A673 (cell line): ENCODE data around the gene CYTH4. TPM values are rescaled to one million over a fixed set of nuclear protein-coding genes. Genes with fewer than 3 reads are reported as not detected.

ENCODE experiments used
- BruUV-seq: library from RNA; stranded (reverse); fragments of 400-500 nt; replicated peaks from 2 replicates; lab custom pipeline; 2021; lab: Mats Ljungman, UMichigan
- CTCF ChIA-PET: fragments of 300-600 bp; sonication (Branson Sonifier 250); formaldehyde crosslinking; loops from one replicate; lab custom pipeline; 2022; ENCODE audit warnings: antibody characterized with exemption; lab: Charles Lee
- POLR2A ChIA-PET: fragments of 300-600 bp; sonication (Branson Sonifier 250); formaldehyde crosslinking; loops from one replicate; lab custom pipeline; 2022; ENCODE audit warnings: antibody characterized with exemption; ENCODE audit not compliant: low non-redundant PET; lab: Charles Lee
- DNase-seq: peaks from one replicate; pipeline ENCODE4 v3.0.0-alpha.2; 2015; ENCODE audit warnings: low spot score
- H3K27ac ChIP-seq: fragments of 200-600 bp; sonication (generic); 2 replicates; pipeline ENCODE4 v1.5.1; 2016; ENCODE audit warnings: mixed run types, low read depth, mild to moderate bottlenecking, mixed read lengths, antibody characterized with exemption, low read length; ENCODE audit not compliant: poor library complexity, severe bottlenecking
- H3K27me3 ChIP-seq: fragments of 200-600 bp; sonication (generic); replicated peaks from 2 replicates; pipeline ENCODE4 v1.6.1; 2017; ENCODE audit warnings: mixed run types, low read depth, mild to moderate bottlenecking, mixed read lengths, antibody characterized with exemption, low read length; ENCODE audit not compliant: insufficient read depth, poor library complexity
- H3K36me3 ChIP-seq: fragments of 200-600 bp; sonication (generic); 2 replicates; pipeline ENCODE4 v1.6.1; 2016; ENCODE audit warnings: mixed run types, mild to moderate bottlenecking, mixed read lengths, antibody characterized with exemption, low read length; ENCODE audit not compliant: insufficient read depth, poor library complexity, severe bottlenecking
- H3K4me1 ChIP-seq: fragments of 200-600 bp; sonication (generic); 2 replicates; pipeline ENCODE4 v1.6.1; 2017; ENCODE audit warnings: mixed run types, mild to moderate bottlenecking, mixed read lengths, antibody characterized with exemption, low read length; ENCODE audit not compliant: insufficient read depth, poor library complexity, severe bottlenecking
- H3K4me3 ChIP-seq: fragments of 200-600 bp; sonication (generic); 2 replicates; pipeline ENCODE4 v1.5.1; 2016; ENCODE audit warnings: low read depth, mixed run types, mild to moderate bottlenecking, mixed read lengths, low read length; ENCODE audit not compliant: poor library complexity, severe bottlenecking
- H3K9me3 ChIP-seq: fragments of 200-600 bp; sonication (generic); 2 replicates; pipeline ENCODE4 v1.6.1; 2016; ENCODE audit warnings: mixed run types, low read depth, mild to moderate bottlenecking, mixed read lengths, antibody characterized with exemption, low read length; ENCODE audit not compliant: poor library complexity, severe bottlenecking
- CTCF ChIP-seq: fragments of 300-800, 200-600 bp; sonication (generic); conservative IDR thresholded peaks from 2 replicates; pipeline ENCODE4 v1.5.1; 2017; ENCODE audit warnings: low read depth, mild to moderate bottlenecking, antibody characterized with exemption, low read length, moderate library complexity, mixed read lengths
- EZH2 ChIP-seq: fragments of 200-600 bp; sonication (generic); IDR thresholded peaks from 2 replicates; pipeline ENCODE4 v1.6.1; 2017; ENCODE audit warnings: borderline replicate concordance, low read depth, mild to moderate bottlenecking, mixed read lengths, antibody characterized with exemption, low read length; ENCODE audit not compliant: poor library complexity, severe bottlenecking
- intact Hi-C: fragments of 100-400 bp; cut with micrococcal nuclease; formaldehyde crosslinking; loops from one replicate; pipeline ENCODE4 v1.10.0; 2022; ENCODE audit not compliant: unreplicated experiment
- total RNA-seq: library from RNA; stranded (reverse); gene quantifications from 2 replicates; pipeline ENCODE4 v1.2.3, GENCODE V29; 2021

CYTH4 gene
- total RNA-seq, 1 experiment from 2014 or later = not detected

- no peaks in the 10 kb centered on the region for H3K4me1 ChIP-seq
- CTCF ChIA-PET = no interaction called here
- BruUV-seq = no TSS peak
- no peak for TF ChIP-seq EZH2
- no peak for TF ChIP-seq CTCF
- POLR2A ChIA-PET = no interaction called here
- no peaks in the 10 kb centered on the region for H3K9me3 ChIP-seq
- H3K36me3 ChIP-seq = no peaks in the 10 kb centered on the region
- no peak overlapping the region for H3K4me3 ChIP-seq
- intact Hi-C loops = no loop called here
- no peaks in the 10 kb centered on the region for H3K27me3 ChIP-seq
- no peak overlapping the region for H3K27ac ChIP-seq
- DNase-seq = no peak
Measured at GRCh38 chr22:37355174-37355573, 72.9 kb downstream of the CYTH4 start.

GRCh38 chr22:37356922-37357321, 74.6 kb downstream of the CYTH4 start:
- Histone ChIP-seq H3K4me1 (no peaks in the 10 kb centered on the region), H3K27me3 (no peaks in the 10 kb centered on the region), H3K27ac (no peak overlapping the region), H3K9me3 (no peaks in the 10 kb centered on the region), H3K4me3 (no peak overlapping the region), H3K36me3 (no peaks in the 10 kb centered on the region)
- no TSS peak for BruUV-seq
- intact Hi-C loops = no loop called here
- POLR2A ChIA-PET = no interaction called here
- no peak for DNase-seq
- no peak for TF ChIP-seq EZH2
- no peak for TF ChIP-seq CTCF
- CTCF ChIA-PET = no interaction called here

- no peak for DNase-seq
- BruUV-seq = no TSS peak
- Histone ChIP-seq H3K4me3 (no peak overlapping the region), H3K4me1 (no peaks in the 10 kb centered on the region), H3K27me3 (no peaks in the 10 kb centered on the region), H3K36me3 (no peaks in the 10 kb centered on the region), H3K27ac (no peak overlapping the region), H3K9me3 (no peaks in the 10 kb centered on the region)
- POLR2A ChIA-PET = no interaction called here
- no peak for TF ChIP-seq EZH2
- TF ChIP-seq CTCF = no peak
- CTCF ChIA-PET = no interaction called here
- intact Hi-C loops = no loop called here
Measured at GRCh38 chr22:37357446-37358075, 75.3 kb downstream of the CYTH4 start.
